Gastrocnemius medialis (tissue), 4 donors: ENCODE results near the gene KIAA1217.

Experiments used
- POLR2A ChIP-seq, 2 donors: fragments of 450-650 bp; IDR thresholded peaks; one replicate each; pipeline ENCODE4 v1.6.1; 2017; ENCODE audit warnings: antibody characterized with exemption in 2 of 2, mild to moderate bottlenecking in 2 of 2, moderate library complexity in 2 of 2
- TF ChIP-seq, protein P1 (sequence below), 5 experiments: fragments of 450-650 bp in 3 of 5; fragments of 200-600 bp in 2 of 5; sonication (generic) in 2 of 5; IDR thresholded peaks in 4 of 5; conservative IDR thresholded peaks in 1 of 5; 1 replicate in 4 of 5; 2 replicates in 1 of 5; pipeline ENCODE4 v1.5.1; 2016 to 2019; ENCODE audit warnings: antibody characterized with exemption in 5 of 5, mild to moderate bottlenecking in 3 of 5, moderate library complexity in 3 of 5

DNA sequence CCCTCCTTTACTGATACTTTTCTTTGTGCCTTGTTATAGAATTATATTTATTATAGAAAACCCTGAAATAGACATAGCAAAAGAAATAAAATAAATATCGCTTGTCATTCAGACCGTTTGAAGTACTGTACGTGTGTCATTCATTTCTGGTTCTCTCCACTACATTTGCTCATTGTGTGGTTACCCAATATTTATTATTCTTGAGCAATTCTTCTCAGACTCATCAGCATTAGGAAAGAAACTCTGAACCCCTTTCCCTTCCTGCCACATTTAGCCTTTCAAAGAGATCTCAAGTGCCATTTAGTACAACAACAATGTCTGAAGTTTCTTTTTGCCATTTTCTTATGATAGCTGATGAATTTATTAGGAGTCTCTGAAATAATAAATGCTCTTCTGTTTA, 154.1 kb downstream of the KIAA1217 start:
- TF ChIP-seq, protein P1, sequence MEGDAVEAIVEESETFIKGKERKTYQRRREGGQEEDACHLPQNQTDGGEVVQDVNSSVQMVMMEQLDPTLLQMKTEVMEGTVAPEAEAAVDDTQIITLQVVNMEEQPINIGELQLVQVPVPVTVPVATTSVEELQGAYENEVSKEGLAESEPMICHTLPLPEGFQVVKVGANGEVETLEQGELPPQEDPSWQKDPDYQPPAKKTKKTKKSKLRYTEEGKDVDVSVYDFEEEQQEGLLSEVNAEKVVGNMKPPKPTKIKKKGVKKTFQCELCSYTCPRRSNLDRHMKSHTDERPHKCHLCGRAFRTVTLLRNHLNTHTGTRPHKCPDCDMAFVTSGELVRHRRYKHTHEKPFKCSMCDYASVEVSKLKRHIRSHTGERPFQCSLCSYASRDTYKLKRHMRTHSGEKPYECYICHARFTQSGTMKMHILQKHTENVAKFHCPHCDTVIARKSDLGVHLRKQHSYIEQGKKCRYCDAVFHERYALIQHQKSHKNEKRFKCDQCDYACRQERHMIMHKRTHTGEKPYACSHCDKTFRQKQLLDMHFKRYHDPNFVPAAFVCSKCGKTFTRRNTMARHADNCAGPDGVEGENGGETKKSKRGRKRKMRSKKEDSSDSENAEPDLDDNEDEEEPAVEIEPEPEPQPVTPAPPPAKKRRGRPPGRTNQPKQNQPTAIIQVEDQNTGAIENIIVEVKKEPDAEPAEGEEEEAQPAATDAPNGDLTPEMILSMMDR (IDR thresholded peaks at IDR 0.05 in 4 of 5, conservative IDR thresholded peaks at IDR 0.05 in 1 of 5) = no peak
- no peak for TF ChIP-seq POLR2A (IDR thresholded peaks at IDR 0.05)
